ENCODE measurements around the gene DBN1.

GRCh38 chr5:177433658-177434217 is 39.7 kb downstream of the DBN1 start:
- TF ChIP-seq, protein P1, sequence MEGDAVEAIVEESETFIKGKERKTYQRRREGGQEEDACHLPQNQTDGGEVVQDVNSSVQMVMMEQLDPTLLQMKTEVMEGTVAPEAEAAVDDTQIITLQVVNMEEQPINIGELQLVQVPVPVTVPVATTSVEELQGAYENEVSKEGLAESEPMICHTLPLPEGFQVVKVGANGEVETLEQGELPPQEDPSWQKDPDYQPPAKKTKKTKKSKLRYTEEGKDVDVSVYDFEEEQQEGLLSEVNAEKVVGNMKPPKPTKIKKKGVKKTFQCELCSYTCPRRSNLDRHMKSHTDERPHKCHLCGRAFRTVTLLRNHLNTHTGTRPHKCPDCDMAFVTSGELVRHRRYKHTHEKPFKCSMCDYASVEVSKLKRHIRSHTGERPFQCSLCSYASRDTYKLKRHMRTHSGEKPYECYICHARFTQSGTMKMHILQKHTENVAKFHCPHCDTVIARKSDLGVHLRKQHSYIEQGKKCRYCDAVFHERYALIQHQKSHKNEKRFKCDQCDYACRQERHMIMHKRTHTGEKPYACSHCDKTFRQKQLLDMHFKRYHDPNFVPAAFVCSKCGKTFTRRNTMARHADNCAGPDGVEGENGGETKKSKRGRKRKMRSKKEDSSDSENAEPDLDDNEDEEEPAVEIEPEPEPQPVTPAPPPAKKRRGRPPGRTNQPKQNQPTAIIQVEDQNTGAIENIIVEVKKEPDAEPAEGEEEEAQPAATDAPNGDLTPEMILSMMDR (IDR thresholded peaks at IDR 0.05), result no peak
- TF ChIP-seq, protein P2, sequence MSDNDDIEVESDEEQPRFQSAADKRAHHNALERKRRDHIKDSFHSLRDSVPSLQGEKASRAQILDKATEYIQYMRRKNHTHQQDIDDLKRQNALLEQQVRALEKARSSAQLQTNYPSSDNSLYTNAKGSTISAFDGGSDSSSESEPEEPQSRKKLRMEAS (IDR thresholded peaks at IDR 0.05; ENCODE audit: low read depth), result no peak
- no peak for TF ChIP-seq USF1 (IDR thresholded peaks at IDR 0.05; ENCODE audit: borderline replicate concordance, low read depth)
- TF ChIP-seq ELF1 (IDR thresholded peaks at IDR 0.05), result no peak
- no peak for TF ChIP-seq RCOR1 (IDR thresholded peaks at IDR 0.05; ENCODE audit: low read length)
- TF ChIP-seq, protein P3, sequence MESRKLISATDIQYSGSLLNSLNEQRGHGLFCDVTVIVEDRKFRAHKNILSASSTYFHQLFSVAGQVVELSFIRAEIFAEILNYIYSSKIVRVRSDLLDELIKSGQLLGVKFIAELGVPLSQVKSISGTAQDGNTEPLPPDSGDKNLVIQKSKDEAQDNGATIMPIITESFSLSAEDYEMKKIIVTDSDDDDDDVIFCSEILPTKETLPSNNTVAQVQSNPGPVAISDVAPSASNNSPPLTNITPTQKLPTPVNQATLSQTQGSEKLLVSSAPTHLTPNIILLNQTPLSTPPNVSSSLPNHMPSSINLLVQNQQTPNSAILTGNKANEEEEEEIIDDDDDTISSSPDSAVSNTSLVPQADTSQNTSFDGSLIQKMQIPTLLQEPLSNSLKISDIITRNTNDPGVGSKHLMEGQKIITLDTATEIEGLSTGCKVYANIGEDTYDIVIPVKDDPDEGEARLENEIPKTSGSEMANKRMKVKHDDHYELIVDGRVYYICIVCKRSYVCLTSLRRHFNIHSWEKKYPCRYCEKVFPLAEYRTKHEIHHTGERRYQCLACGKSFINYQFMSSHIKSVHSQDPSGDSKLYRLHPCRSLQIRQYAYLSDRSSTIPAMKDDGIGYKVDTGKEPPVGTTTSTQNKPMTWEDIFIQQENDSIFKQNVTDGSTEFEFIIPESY (IDR thresholded peaks at IDR 0.05; ENCODE audit: borderline replicate concordance, low read depth), result no peak
- TF ChIP-seq, protein P4, sequence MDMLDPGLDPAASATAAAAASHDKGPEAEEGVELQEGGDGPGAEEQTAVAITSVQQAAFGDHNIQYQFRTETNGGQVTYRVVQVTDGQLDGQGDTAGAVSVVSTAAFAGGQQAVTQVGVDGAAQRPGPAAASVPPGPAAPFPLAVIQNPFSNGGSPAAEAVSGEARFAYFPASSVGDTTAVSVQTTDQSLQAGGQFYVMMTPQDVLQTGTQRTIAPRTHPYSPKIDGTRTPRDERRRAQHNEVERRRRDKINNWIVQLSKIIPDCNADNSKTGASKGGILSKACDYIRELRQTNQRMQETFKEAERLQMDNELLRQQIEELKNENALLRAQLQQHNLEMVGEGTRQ (IDR thresholded peaks at IDR 0.05; ENCODE audit: borderline replicate concordance, low read depth, low read length), result no peak
- no peak for TF ChIP-seq REST (IDR thresholded peaks at IDR 0.05; ENCODE audit: low read depth, low read length)
- no peak for TF ChIP-seq MXI1 (IDR thresholded peaks at IDR 0.05; ENCODE audit: low read depth, low read length)
- TF ChIP-seq TAF1 (IDR thresholded peaks at IDR 0.05; ENCODE audit: borderline replicate concordance, low read depth, low read length), result no peak
- TF ChIP-seq CHD2 (IDR thresholded peaks at IDR 0.05; ENCODE audit: low read length, partially characterized antibody), result no peak

All from SK-N-SH (cell line).